NCI-H748 (cell line): ENCODE results near the gene SIX4.
"Not testable (repeated sequence)": the region's sequence is repeated elsewhere in the genome, so short reads cannot be mapped to it uniquely, and the experiment has no call there.

Source experiments
- DNase-seq: peaks from one replicate; lab custom pipeline; 2025; ENCODE audit not compliant: unreplicated experiment; lab: John Stamatoyannopoulos, UW

The SIX4 gene

GRCh38 chr14:60723907-60724618 is at the start of gene SIX4:
SIX4 (minus strand) TSS chr14:60724351; CDS start chr14:60724074, 277 bp downstream.
- DNase-seq: peak; percentile 98

DNA sequence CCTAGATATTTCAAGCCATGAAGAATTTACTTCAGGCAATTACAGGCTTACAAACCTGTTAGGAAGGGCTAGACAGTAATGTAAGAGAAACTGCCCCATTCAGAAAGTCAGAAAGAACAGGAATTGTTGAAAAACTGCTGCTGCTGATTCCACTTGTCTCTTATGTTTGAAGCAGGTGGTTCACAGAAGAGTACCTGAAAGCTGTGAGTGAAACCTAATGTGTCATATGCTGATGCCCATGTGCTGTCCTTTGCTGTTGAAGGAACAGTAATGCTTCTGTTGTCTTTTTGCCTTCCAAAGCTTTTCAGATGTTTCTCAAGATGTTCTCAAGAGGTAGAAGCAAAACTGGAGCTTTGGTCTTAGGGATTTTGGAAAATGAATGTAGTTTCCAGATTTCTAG is 49.4 kb upstream of the SIX4 start:
- DNase-seq: no peak

- no peak for DNase-seq
These were observed 47.0 kb upstream of the SIX4 start for GRCh38 chr14:60771117-60771516.

DNA sequence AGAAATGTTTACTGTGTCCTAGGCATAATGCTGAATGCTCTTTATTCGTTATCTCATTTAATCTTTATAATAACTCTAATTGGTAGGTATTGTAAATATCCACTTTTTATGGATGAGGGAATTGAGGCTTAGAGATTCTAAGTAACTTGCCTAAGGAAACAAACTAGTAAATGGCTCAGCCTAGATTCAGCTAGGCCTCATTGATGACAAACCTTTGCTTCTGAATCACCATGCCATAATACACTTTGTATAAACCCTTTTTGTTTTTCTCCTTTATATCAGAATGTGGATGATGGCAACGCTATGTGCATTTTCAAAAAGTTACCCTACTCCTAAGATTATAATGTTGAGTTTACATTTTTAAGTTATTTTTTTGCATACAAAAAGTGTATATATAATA is 44.5 kb upstream of the SIX4 start:
- DNase-seq: no peak

- peak; percentile 94 for DNase-seq
These were observed 36.7 kb upstream of the SIX4 start for GRCh38 chr14:60760644-60761364.

- DNase-seq: peak; percentile 72
These were observed 36.1 kb upstream of the SIX4 start for GRCh38 chr14:60760209-60760608.

DNA sequence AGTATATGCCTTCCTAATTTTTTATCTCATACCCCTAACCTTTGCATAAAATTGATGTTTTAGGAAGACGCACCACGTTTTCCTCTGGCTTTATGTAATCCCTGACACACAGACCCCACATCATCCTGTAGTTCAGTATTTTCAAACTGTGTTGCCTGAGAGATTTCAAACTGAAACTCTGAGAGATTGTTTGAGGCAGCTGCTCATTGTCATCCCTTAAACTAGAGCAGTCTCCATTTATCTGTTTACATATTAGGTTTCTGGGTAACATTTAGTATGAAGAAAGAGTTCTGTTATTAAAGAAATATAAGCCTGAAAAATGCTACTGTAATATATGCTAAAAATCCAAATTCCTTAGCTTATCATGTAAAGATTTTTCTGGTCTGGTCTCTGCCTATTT is 34.7 kb upstream of the SIX4 start:
- DNase-seq: peak; percentile 61

- DNase-seq: peak; percentile 28
These were observed 33.4 kb upstream of the SIX4 start for GRCh38 chr14:60757567-60758002.

GRCh38 chr14:60756847-60757246 is 32.7 kb upstream of the SIX4 start:
- no peak for DNase-seq

DNA sequence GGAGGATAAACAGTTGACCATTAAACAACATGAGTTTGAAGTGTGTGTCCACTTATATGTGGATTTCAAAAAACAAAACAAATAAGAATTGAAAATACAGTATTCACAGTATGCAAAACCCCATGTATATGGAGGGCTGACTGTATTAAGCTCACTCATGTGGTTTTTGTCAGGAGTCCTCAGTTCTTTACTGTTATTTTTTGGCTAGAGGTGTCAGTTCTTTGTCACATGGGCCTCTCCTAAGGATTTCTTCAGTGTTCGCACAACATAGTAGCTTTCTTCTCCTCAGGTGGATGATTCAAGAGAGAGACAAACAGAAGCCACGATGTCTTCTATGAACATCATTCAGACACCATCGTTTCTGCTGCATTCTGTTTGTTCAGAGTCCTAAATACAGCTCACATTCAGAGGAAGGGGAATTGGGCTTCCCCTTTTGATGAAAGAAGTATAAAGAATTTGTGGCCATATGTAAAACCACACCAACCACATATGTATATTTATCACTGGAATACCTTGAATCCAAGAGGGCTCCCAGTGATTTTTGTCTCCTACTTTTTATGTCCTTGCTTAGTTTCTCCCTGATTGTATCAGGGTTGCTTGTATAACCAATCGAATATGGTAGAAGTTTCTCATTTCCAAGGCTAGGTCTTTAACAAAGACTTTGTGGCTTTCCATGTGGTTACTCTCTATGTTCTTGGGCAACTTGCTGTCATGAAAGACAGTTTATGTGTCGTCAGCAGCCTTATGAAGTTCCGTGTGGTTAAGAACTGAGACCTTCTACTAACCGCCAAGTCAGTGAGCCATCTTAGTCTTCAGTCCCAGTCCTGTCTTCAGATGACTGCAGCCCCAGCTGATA is 29.3 kb upstream of the SIX4 start:
- DNase-seq: no peak

DNA sequence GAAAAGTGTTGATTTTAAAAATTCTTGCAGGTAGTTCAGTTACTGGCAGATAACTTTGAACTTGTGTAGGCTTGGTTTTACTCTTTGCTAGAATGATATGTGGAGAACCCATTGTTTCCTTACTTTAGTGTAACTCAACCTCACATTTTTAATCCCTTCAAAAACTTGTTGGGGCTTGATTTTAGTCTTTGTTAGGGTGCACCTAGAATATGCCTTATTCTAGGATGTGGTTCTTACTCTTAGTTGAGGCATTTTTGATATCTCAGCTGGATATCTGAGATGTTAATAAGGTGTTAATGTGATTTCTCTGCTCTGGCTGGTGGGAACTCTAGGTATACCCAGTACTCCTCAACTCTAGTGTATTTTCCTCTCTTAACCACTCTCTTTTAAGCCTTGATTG is 20.4 kb upstream of the SIX4 start:
- DNase-seq: no peak

GRCh38 chr14:60738843-60739508 is 14.8 kb upstream of the SIX4 start:
- no peak for DNase-seq

DNA sequence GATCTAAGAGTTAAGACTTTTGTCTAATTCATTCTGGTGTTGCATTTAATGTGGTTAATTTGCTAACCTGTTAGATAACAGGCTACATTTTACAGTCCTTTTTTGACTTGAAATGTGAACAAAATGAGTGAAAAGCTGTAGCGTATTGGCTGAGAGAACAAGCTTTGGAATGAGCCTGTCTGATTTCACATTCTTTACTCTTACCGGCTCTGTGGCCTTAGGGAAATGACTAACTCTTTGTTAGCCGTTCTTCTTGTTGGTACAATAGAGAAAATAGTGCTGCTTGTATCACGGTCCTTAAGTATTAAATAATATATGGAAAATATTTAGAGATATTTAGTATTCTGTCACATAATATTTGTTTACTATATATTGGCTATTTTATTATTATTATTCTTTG is 12.3 kb upstream of the SIX4 start:
- peak; percentile 31 for DNase-seq

GRCh38 chr14:60735416-60735815 is 11.3 kb upstream of the SIX4 start:
- peak; percentile 25 for DNase-seq

GRCh38 chr14:60734465-60735242 is 10.5 kb upstream of the SIX4 start, which contains the start of gene MNAT1:
MNAT1 (plus strand) TSS chr14:60734761; CDS start chr14:60734863, 102 bp downstream.
- DNase-seq: peak; percentile 87

DNA sequence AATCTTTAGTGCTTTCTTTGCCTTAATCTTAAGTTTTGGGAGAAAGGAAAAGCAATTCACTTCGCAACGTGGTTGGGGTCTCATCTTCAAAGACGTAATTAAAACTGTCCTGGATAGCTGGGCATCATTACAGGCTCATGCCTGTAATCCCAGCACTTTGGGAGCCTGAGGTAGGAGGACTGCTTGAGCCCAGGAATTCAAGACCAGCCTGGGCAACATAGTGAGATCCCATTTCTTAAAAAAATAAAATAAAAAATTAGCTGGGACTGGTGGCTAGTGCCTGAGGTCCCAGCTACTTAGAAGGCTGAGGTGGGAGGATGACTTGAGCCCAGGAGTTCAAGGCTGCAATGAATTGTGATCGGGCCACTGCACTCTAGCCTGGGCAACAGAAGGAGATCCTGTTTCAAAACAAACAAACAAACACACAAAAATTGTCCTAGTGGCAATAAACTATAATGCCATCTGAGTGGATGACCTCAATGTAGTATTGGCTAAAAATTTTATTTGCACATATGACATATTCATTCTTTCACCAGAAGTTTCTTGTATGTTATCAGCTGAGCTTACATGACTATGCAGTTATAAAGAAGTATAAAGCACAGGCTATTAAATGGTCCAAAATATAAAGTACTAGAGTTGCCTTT is 8.8 kb upstream of the SIX4 start:
- DNase-seq: no peak

- DNase-seq: not testable (repeated sequence)
These were observed 7.1 kb upstream of the SIX4 start for GRCh38 chr14:60731291-60731690.

DNA sequence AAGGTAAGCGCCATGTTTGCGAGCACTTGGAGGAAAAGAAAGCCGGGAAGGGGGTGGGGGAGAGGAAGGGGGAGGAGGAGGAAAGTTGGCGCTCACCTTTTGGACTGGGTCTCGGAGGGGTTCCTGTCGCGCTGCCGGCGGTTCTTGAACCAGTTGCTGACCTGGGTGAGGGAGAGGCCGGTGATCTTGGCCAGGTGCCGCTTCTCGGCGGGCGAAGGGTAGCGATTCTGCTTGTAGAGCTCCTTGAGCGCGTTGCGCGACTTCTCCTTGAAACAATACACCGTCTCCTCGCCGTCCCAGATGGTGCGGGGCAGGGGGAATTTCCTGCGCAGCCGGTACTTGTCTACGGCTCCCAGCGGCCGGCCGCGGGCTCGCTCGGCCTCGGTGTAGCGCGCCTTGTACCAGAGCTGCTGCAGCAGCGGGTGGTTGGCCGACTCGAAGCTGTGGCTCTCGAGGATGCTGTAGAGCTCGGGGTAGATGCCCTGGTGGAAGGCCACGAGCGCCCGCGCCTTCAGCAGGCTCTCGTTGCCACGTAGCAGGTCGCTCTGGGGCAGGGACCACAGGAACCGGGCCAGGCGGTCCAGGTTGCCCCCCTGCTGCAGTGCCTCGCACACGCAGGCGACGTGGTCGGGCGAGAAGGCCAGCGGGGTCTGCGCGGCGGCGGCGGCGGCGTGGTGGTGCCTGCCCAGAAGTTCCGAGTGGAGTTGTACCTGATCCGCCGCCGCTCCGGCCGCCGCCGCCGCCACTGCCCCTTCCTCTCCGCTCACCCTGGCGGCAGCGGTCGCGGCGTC is 840 bp downstream of the SIX4 start:
- peak; percentile 67 for DNase-seq
